GM23338 (cell line): Measurements from ENCODE around the gene LRATD1. TPM values are rescaled to one million over a fixed set of nuclear protein-coding genes. Genes with fewer than 3 reads are reported as not detected.

Experiments
- ATAC-seq: fragments of 200-7000 bp; cut with Tn5 transposase; 3 replicates; pipeline ENCODE4 v1.9.1; 2020
- DNase-seq: peaks from one replicate; pipeline ENCODE4 v3.0.0-alpha.2; 2015; ENCODE audit warnings: low spot score
- H2AFZ ChIP-seq: fragments of 200-600 bp; sonication (generic); 2 replicates; pipeline ENCODE4 v1.8.0; 2016; ENCODE audit warnings: antibody characterized with exemption, mild to moderate bottlenecking, moderate library complexity
- H3F3A ChIP-seq: fragments of 200-600 bp; sonication (generic); replicated peaks from 2 replicates; pipeline ENCODE4 v1.8.0; 2017; ENCODE audit warnings: antibody characterized with exemption, mixed run types, low read depth
- H3K27ac ChIP-seq: fragments of 200-600 bp; sonication (generic); 2 replicates; pipeline ENCODE4 v1.6.1; 2016; ENCODE audit warnings: low read depth
- H3K27me3 ChIP-seq: fragments of 200-600 bp; sonication (generic); 2 replicates; pipeline ENCODE4 v1.8.0; 2016; ENCODE audit warnings: mild to moderate bottlenecking, mixed run types, moderate library complexity; ENCODE audit not compliant: insufficient read depth
- H3K36me3 ChIP-seq: fragments of 200-600 bp; sonication (generic); 2 replicates; pipeline ENCODE4 v1.8.0; 2016; ENCODE audit warnings: mild to moderate bottlenecking; ENCODE audit not compliant: insufficient read depth
- H3K4me1 ChIP-seq: fragments of 200-600 bp; sonication (generic); 2 replicates; pipeline ENCODE4 v1.8.0; 2016; ENCODE audit warnings: mild to moderate bottlenecking, moderate library complexity; ENCODE audit not compliant: insufficient read depth
- H3K4me2 ChIP-seq: fragments of 200-600 bp; sonication (generic); 2 replicates; pipeline ENCODE4 v1.7.1; 2017; ENCODE audit warnings: mixed run types
- H3K4me3 ChIP-seq: fragments of 200-600 bp; sonication (generic); 2 replicates; pipeline ENCODE4 v1.6.1; 2016; ENCODE audit warnings: mixed run types
- H3K79me2 ChIP-seq: fragments of 200-600 bp; sonication (generic); replicated peaks from 2 replicates; pipeline ENCODE4 v1.8.0; 2017; ENCODE audit warnings: mild to moderate bottlenecking; ENCODE audit not compliant: insufficient read depth
- H3K9me2 ChIP-seq: fragments of 200-600 bp; sonication (generic); 2 replicates; pipeline ENCODE4 v1.8.0; 2017; ENCODE audit not compliant: insufficient read depth
- H4K20me1 ChIP-seq: fragments of 200-600 bp; sonication (generic); replicated peaks from 2 replicates; pipeline ENCODE4 v1.8.0; 2017; ENCODE audit warnings: mild to moderate bottlenecking; ENCODE audit not compliant: insufficient read depth
- H3K27ac Mint-ChIP-seq: 2 replicates; pipeline ENCODE4 v1.8.0; 2020; ENCODE audit warnings: inconsistent platforms, mild to moderate bottlenecking, moderate library complexity, mixed read lengths
- H3K27me3 Mint-ChIP-seq: 3 replicates; pipeline ENCODE4 v1.8.0; 2022; ENCODE audit warnings: low read depth, mild to moderate bottlenecking, moderate library complexity, mixed read lengths, inconsistent platforms; ENCODE audit not compliant: insufficient read depth, poor library complexity
- H3K36me3 Mint-ChIP-seq: 3 replicates; pipeline ENCODE4 v1.8.0; 2021; ENCODE audit warnings: low read depth, mild to moderate bottlenecking, inconsistent platforms, moderate library complexity, mixed read lengths
- H3K4me1 Mint-ChIP-seq: 3 replicates; pipeline ENCODE4 v1.8.0; 2020; ENCODE audit warnings: mild to moderate bottlenecking, inconsistent platforms, mixed read lengths
- H3K4me3 Mint-ChIP-seq: 3 replicates; pipeline ENCODE4 v1.8.0; 2021; ENCODE audit warnings: moderate library complexity, mild to moderate bottlenecking, inconsistent platforms, mixed read lengths
- H3K9me3 Mint-ChIP-seq: 3 replicates; pipeline ENCODE4 v1.8.0; 2020; ENCODE audit warnings: moderate library complexity, mild to moderate bottlenecking, inconsistent platforms, mixed read lengths
- CREB1 ChIP-seq: fragments of 250-450 bp; sonication (Bioruptor Pico); IDR thresholded peaks from 2 replicates; pipeline ENCODE4 v1.5.0; 2020; ENCODE audit warnings: low read depth, mild to moderate bottlenecking, moderate library complexity
- EZH2 ChIP-seq: fragments of 200-600 bp; sonication (generic); IDR thresholded peaks from one replicate; pipeline ENCODE4 v1.8.0; 2017; ENCODE audit warnings: antibody characterized with exemption, mild to moderate bottlenecking, low read depth; ENCODE audit not compliant: unreplicated experiment
- EZH2phosphoT487 ChIP-seq: fragments of 200-600 bp; sonication (generic); IDR thresholded peaks from one replicate; pipeline ENCODE4 v1.8.1; 2018; ENCODE audit warnings: antibody characterized with exemption; ENCODE audit not compliant: unreplicated experiment
- JUNB ChIP-seq: IDR thresholded peaks from one replicate; pipeline ENCODE4 v1.6.1; 2016; ENCODE audit warnings: antibody characterized with exemption; ENCODE audit not compliant: unreplicated experiment
- NANOG ChIP-seq: IDR thresholded peaks from 2 replicates; pipeline ENCODE4 v1.6.1; 2016; ENCODE audit warnings: antibody characterized with exemption, borderline replicate concordance
- POLR2AphosphoS5 ChIP-seq: IDR thresholded peaks from 2 replicates; pipeline ENCODE4 v1.6.1; 2016; ENCODE audit warnings: antibody characterized with exemption, low read depth
- STAT1 ChIP-seq: IDR thresholded peaks from one replicate; pipeline ENCODE4 v1.6.1; 2016; ENCODE audit warnings: antibody characterized with exemption; ENCODE audit not compliant: unreplicated experiment
- ZNF114 ChIP-seq: fragments of 250-450 bp; sonication (Bioruptor Pico); IDR thresholded peaks from 2 replicates; pipeline ENCODE4 v1.5.0; 2020; ENCODE audit warnings: mild to moderate bottlenecking, moderate library complexity
- ZNF331 ChIP-seq: fragments of 250-450 bp; sonication (Bioruptor Pico); IDR thresholded peaks from 2 replicates; pipeline ENCODE4 v1.5.0; 2020; ENCODE audit warnings: low read depth, mild to moderate bottlenecking, moderate library complexity
- polyA plus RNA-seq: library from polyadenylated mRNA; unstranded; fragments of >200 nt; fragmentation: Nextera tagmentation; extraction: Ambion mirVana; gene quantifications from 2 replicates; pipeline ENCODE4 v1.2.1, GENCODE V29; 2016
- total RNA-seq: library from RNA; depleted of rRNA; stranded (reverse); fragments of >200 nt; shearing (Covaris generic); gene quantifications from 2 replicates; pipeline ENCODE4 v1.2.3, GENCODE V29; 2014
- TF ChIP-seq, protein P1 (sequence below), 2 experiments: fragments of 200-600 bp in 1 of 2; sonication (generic) in 1 of 2; conservative IDR thresholded peaks; 2 replicates each; pipeline versions ENCODE4 v1.5.1 to v1.6.1; 2016 to 2017; ENCODE audit warnings: antibody characterized with exemption in 2 of 2, low read depth in 2 of 2, mild to moderate bottlenecking in 2 of 2, moderate library complexity in 1 of 2
- TF ChIP-seq, protein P2 (sequence below): IDR thresholded peaks from 2 replicates; pipeline ENCODE4 v1.6.1; 2016; ENCODE audit warnings: antibody characterized with exemption
- TF ChIP-seq, protein P3 (sequence below): fragments of 250-450 bp; sonication (Bioruptor Pico); IDR thresholded peaks from 2 replicates; pipeline ENCODE4 v1.5.0; 2020; ENCODE audit warnings: mild to moderate bottlenecking, moderate library complexity
- TF ChIP-seq, protein P4 (sequence below): IDR thresholded peaks from one replicate; pipeline ENCODE4 v1.6.1; 2018; ENCODE audit warnings: antibody characterized with exemption; ENCODE audit not compliant: unreplicated experiment

LRATD1 gene
- total and polyA plus RNA-seq, 2 experiments from 2014 or later, result 2.7 to 5.7 TPM

DNA sequence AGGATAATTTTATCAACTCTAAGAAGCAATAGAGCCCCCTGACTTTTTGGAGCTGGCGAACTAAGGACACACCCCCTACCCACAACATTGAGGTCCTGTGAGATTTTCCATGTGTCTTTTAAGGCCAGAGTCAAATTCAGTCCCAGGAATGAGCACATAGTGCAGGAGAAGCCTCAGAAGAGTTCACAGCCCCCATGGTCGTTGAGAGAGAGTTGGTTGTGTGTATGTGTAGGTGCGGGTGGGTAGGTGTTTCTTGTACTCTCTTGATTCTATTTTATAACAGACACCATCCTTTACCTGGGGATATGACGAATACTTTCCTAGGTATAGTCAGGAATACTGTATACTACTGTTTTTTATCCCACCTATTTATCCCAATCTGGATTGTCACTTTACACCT lies 8.6 kb downstream of the LRATD1 start:
- H3K4me3 ChIP-seq, result no peak overlapping the region
- no peak overlapping the region for H3K4me3 Mint-ChIP-seq
- H3K36me3 Mint-ChIP-seq, result no peaks in the 10 kb centered on the region; the same call in 2 of the 3 replicates
- H3K9me3 Mint-ChIP-seq, result no peaks in the 10 kb centered on the region
- H3K4me2 ChIP-seq, result no peak overlapping the region
- peaks cover 12% of the 10 kb centered on the region for H3K27me3 ChIP-seq
- peaks cover 9% of the 10 kb centered on the region for H3K4me1 Mint-ChIP-seq
- peaks cover 2% of the 10 kb centered on the region for H3K27me3 Mint-ChIP-seq
- DNase-seq (no peak), ATAC-seq (no peak)
- H3K27ac ChIP-seq, result no peak overlapping the region
- no peaks in the 10 kb centered on the region for H3K36me3 ChIP-seq
- no peaks in the 10 kb centered on the region for H3K9me2 ChIP-seq
- H3K4me1 ChIP-seq, result no peaks in the 10 kb centered on the region
- no peaks in the 10 kb centered on the region for H4K20me1 ChIP-seq
- no peak overlapping the region for H3K27ac Mint-ChIP-seq
- no peaks in the 10 kb centered on the region for H3F3A ChIP-seq
- no peak overlapping the region for H2AFZ ChIP-seq
- H3K79me2 ChIP-seq, result no peaks in the 10 kb centered on the region
- TF ChIP-seq ZNF114 (CRISPR knock-in tag) (no peak), EZH2 (no peak), POLR2AphosphoS5 (no peak), STAT1 (no peak), EZH2phosphoT487 (no peak), ZNF331 (CRISPR knock-in tag) (no peak), JUNB (no peak), CREB1 (CRISPR knock-in tag) (no peak), NANOG (no peak)
- TF ChIP-seq, protein P1, sequence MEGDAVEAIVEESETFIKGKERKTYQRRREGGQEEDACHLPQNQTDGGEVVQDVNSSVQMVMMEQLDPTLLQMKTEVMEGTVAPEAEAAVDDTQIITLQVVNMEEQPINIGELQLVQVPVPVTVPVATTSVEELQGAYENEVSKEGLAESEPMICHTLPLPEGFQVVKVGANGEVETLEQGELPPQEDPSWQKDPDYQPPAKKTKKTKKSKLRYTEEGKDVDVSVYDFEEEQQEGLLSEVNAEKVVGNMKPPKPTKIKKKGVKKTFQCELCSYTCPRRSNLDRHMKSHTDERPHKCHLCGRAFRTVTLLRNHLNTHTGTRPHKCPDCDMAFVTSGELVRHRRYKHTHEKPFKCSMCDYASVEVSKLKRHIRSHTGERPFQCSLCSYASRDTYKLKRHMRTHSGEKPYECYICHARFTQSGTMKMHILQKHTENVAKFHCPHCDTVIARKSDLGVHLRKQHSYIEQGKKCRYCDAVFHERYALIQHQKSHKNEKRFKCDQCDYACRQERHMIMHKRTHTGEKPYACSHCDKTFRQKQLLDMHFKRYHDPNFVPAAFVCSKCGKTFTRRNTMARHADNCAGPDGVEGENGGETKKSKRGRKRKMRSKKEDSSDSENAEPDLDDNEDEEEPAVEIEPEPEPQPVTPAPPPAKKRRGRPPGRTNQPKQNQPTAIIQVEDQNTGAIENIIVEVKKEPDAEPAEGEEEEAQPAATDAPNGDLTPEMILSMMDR (conservative IDR thresholded peaks at IDR 0.05; ENCODE audit: low read depth in 2 of 2), result no peak
- TF ChIP-seq, protein P2, sequence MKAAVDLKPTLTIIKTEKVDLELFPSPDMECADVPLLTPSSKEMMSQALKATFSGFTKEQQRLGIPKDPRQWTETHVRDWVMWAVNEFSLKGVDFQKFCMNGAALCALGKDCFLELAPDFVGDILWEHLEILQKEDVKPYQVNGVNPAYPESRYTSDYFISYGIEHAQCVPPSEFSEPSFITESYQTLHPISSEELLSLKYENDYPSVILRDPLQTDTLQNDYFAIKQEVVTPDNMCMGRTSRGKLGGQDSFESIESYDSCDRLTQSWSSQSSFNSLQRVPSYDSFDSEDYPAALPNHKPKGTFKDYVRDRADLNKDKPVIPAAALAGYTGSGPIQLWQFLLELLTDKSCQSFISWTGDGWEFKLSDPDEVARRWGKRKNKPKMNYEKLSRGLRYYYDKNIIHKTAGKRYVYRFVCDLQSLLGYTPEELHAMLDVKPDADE, result no peak
- TF ChIP-seq, protein P3, sequence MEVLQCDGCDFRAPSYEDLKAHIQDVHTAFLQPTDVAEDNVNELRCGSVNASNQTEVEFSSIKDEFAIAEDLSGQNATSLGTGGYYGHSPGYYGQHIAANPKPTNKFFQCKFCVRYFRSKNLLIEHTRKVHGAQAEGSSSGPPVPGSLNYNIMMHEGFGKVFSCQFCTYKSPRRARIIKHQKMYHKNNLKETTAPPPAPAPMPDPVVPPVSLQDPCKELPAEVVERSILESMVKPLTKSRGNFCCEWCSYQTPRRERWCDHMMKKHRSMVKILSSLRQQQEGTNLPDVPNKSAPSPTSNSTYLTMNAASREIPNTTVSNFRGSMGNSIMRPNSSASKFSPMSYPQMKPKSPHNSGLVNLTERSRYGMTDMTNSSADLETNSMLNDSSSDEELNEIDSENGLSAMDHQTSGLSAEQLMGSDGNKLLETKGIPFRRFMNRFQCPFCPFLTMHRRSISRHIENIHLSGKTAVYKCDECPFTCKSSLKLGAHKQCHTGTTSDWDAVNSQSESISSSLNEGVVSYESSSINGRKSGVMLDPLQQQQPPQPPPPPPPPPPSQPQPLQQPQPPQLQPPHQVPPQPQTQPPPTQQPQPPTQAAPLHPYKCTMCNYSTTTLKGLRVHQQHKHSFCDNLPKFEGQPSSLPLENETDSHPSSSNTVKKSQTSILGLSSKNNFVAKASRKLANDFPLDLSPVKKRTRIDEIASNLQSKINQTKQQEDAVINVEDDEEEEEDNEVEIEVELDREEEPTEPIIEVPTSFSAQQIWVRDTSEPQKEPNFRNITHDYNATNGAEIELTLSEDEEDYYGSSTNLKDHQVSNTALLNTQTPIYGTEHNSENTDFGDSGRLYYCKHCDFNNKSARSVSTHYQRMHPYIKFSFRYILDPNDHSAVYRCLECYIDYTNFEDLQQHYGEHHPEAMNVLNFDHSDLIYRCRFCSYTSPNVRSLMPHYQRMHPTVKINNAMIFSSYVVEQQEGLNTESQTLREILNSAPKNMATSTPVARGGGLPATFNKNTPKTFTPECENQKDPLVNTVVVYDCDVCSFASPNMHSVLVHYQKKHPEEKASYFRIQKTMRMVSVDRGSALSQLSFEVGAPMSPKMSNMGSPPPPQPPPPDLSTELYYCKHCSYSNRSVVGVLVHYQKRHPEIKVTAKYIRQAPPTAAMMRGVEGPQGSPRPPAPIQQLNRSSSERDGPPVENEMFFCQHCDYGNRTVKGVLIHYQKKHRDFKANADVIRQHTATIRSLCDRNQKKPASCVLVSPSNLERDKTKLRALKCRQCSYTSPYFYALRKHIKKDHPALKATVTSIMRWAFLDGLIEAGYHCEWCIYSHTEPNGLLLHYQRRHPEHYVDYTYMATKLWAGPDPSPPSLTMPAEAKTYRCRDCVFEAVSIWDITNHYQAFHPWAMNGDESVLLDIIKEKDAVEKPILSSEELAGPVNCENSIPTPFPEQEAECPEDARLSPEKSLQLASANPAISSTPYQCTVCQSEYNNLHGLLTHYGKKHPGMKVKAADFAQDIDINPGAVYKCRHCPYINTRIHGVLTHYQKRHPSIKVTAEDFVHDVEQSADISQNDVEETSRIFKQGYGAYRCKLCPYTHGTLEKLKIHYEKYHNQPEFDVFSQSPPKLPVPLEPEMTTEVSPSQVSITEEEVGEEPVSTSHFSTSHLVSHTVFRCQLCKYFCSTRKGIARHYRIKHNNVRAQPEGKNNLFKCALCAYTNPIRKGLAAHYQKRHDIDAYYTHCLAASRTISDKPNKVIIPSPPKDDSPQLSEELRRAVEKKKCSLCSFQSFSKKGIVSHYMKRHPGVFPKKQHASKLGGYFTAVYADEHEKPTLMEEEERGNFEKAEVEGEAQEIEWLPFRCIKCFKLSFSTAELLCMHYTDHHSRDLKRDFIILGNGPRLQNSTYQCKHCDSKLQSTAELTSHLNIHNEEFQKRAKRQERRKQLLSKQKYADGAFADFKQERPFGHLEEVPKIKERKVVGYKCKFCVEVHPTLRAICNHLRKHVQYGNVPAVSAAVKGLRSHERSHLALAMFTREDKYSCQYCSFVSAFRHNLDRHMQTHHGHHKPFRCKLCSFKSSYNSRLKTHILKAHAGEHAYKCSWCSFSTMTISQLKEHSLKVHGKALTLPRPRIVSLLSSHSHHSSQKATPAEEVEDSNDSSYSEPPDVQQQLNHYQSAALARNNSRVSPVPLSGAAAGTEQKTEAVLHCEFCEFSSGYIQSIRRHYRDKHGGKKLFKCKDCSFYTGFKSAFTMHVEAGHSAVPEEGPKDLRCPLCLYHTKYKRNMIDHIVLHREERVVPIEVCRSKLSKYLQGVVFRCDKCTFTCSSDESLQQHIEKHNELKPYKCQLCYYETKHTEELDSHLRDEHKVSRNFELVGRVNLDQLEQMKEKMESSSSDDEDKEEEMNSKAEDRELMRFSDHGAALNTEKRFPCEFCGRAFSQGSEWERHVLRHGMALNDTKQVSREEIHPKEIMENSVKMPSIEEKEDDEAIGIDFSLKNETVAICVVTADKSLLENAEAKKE (CRISPR knock-in tag), result no peak
- TF ChIP-seq, protein P4, sequence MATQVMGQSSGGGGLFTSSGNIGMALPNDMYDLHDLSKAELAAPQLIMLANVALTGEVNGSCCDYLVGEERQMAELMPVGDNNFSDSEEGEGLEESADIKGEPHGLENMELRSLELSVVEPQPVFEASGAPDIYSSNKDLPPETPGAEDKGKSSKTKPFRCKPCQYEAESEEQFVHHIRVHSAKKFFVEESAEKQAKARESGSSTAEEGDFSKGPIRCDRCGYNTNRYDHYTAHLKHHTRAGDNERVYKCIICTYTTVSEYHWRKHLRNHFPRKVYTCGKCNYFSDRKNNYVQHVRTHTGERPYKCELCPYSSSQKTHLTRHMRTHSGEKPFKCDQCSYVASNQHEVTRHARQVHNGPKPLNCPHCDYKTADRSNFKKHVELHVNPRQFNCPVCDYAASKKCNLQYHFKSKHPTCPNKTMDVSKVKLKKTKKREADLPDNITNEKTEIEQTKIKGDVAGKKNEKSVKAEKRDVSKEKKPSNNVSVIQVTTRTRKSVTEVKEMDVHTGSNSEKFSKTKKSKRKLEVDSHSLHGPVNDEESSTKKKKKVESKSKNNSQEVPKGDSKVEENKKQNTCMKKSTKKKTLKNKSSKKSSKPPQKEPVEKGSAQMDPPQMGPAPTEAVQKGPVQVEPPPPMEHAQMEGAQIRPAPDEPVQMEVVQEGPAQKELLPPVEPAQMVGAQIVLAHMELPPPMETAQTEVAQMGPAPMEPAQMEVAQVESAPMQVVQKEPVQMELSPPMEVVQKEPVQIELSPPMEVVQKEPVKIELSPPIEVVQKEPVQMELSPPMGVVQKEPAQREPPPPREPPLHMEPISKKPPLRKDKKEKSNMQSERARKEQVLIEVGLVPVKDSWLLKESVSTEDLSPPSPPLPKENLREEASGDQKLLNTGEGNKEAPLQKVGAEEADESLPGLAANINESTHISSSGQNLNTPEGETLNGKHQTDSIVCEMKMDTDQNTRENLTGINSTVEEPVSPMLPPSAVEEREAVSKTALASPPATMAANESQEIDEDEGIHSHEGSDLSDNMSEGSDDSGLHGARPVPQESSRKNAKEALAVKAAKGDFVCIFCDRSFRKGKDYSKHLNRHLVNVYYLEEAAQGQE, result no peak
